Measurements from ENCODE around the gene NDST1. TPM values are rescaled to one million over a fixed set of nuclear protein-coding genes. Genes with fewer than 3 reads are reported as not detected.

The NDST1 gene
- total RNA-seq, 2 donors from 2014 or later = 4.0 to 7.8 TPM

- Mint-ChIP-seq H3K9me3 (no peaks in the 10 kb centered on the region), H3K27me3 (no peaks in the 10 kb centered on the region), H3K4me3 (no peak overlapping the region), H3K36me3 (no peaks in the 10 kb centered on the region), H3K27ac (no peak overlapping the region), H3K4me1 (ENCODE audit: low read depth in 2 of 2) (peaks cover 0 to 2% of the 10 kb centered on the region in 2 donors)
- no peak for DNase-seq (ENCODE audit: low spot score)
- no peak for ATAC-seq
Observed at GRCh38 chr5:150496534-150496933, 11.4 kb upstream of the NDST1 start.

- Mint-ChIP-seq H3K4me1 (ENCODE audit: low read depth in 2 of 2) (peaks cover 0 to 2% of the 10 kb centered on the region in 2 donors), H3K4me3 (no peak overlapping the region), H3K9me3 (no peaks in the 10 kb centered on the region), H3K27me3 (no peaks in the 10 kb centered on the region), H3K27ac (no peak overlapping the region), H3K36me3 (no peaks in the 10 kb centered on the region)
- DNase-seq (ENCODE audit: low spot score) = no peak
- ATAC-seq = no peak
Observed at GRCh38 chr5:150497274-150497988, 10.5 kb upstream of the NDST1 start.

- no peaks in the 10 kb centered on the region for H3K27me3 Mint-ChIP-seq
- no peak overlapping the region for H3K27ac Mint-ChIP-seq
- no peak for DNase-seq (ENCODE audit: low spot score)
- no peaks in the 10 kb centered on the region for H3K36me3 Mint-ChIP-seq
- no peak overlapping the region for H3K4me3 Mint-ChIP-seq
- H3K4me1 Mint-ChIP-seq (ENCODE audit: low read depth in 2 of 2) = peaks cover 0 to 2% of the 10 kb centered on the region in 2 donors
- no peaks in the 10 kb centered on the region for H3K9me3 Mint-ChIP-seq
- no peak for ATAC-seq
Observed at GRCh38 chr5:150497989-150498317, 10.0 kb upstream of the NDST1 start.

GRCh38 chr5:150498501-150498900 lies 9.4 kb upstream of the NDST1 start:
- Mint-ChIP-seq H3K4me3 (no peak overlapping the region), H3K27ac (no peak overlapping the region), H3K27me3 (no peaks in the 10 kb centered on the region), H3K36me3 (no peaks in the 10 kb centered on the region), H3K4me1 (ENCODE audit: low read depth in 2 of 2) (peaks cover 0 to 2% of the 10 kb centered on the region in 2 donors), H3K9me3 (no peaks in the 10 kb centered on the region)
- no peak for ATAC-seq
- no peak for DNase-seq (ENCODE audit: low spot score)

- Mint-ChIP-seq H3K4me1 (ENCODE audit: low read depth in 2 of 2) (peaks cover 0 to 2% of the 10 kb centered on the region in 2 donors), H3K4me3 (no peak overlapping the region), H3K27ac (no peak overlapping the region), H3K36me3 (no peaks in the 10 kb centered on the region), H3K27me3 (no peaks in the 10 kb centered on the region), H3K9me3 (no peaks in the 10 kb centered on the region)
- ATAC-seq = no peak
- no peak for DNase-seq (ENCODE audit: low spot score)
Observed at GRCh38 chr5:150498971-150499370, 9.0 kb upstream of the NDST1 start.

- Mint-ChIP-seq H3K27ac (no peak overlapping the region), H3K4me3 (no peak overlapping the region), H3K36me3 (no peaks in the 10 kb centered on the region), H3K9me3 (no peaks in the 10 kb centered on the region), H3K4me1 (ENCODE audit: low read depth in 2 of 2) (peaks cover 0 to 2% of the 10 kb centered on the region in 2 donors), H3K27me3 (no peaks in the 10 kb centered on the region)
- DNase-seq (ENCODE audit: low spot score) (no peak), ATAC-seq (no peak)
Observed at GRCh38 chr5:150499437-150499956, 8.4 kb upstream of the NDST1 start.

- DNase-seq (ENCODE audit: low spot score) = no peak
- Mint-ChIP-seq H3K9me3 (no peaks in the 10 kb centered on the region), H3K27ac (no peak overlapping the region), H3K27me3 (no peaks in the 10 kb centered on the region), H3K4me1 (ENCODE audit: low read depth in 2 of 2) (peaks cover 0 to 2% of the 10 kb centered on the region in 2 donors), H3K36me3 (no peaks in the 10 kb centered on the region), H3K4me3 (no peak overlapping the region)
- ATAC-seq = no peak
Observed at GRCh38 chr5:150500328-150500841, 7.5 kb upstream of the NDST1 start.

- Mint-ChIP-seq H3K4me1 (ENCODE audit: low read depth in 2 of 2) (peaks cover 0 to 2% of the 10 kb centered on the region in 2 donors), H3K27ac (no peak overlapping the region), H3K9me3 (no peaks in the 10 kb centered on the region), H3K27me3 (no peaks in the 10 kb centered on the region), H3K36me3 (no peaks in the 10 kb centered on the region), H3K4me3 (no peak overlapping the region)
- DNase-seq (ENCODE audit: low spot score) = no peak
- no peak for ATAC-seq
Observed at GRCh38 chr5:150500905-150501304, 7.0 kb upstream of the NDST1 start.

GRCh38 chr5:150502106-150502505 lies 5.8 kb upstream of the NDST1 start:
- H3K4me1 Mint-ChIP-seq (ENCODE audit: low read depth in 2 of 2) = peaks cover 0 to 2% of the 10 kb centered on the region in 2 donors
- no peak overlapping the region for H3K27ac Mint-ChIP-seq
- H3K4me3 Mint-ChIP-seq = no peak overlapping the region
- DNase-seq (ENCODE audit: low spot score) (no peak), ATAC-seq (no peak)
- no peaks in the 10 kb centered on the region for H3K9me3 Mint-ChIP-seq
- no peaks in the 10 kb centered on the region for H3K27me3 Mint-ChIP-seq
- no peaks in the 10 kb centered on the region for H3K36me3 Mint-ChIP-seq

GRCh38 chr5:150502847-150503246 lies 5.1 kb upstream of the NDST1 start:
- H3K36me3 Mint-ChIP-seq = no peaks in the 10 kb centered on the region
- no peak overlapping the region for H3K4me3 Mint-ChIP-seq
- H3K9me3 Mint-ChIP-seq = no peaks in the 10 kb centered on the region
- no peaks in the 10 kb centered on the region for H3K27me3 Mint-ChIP-seq
- no peak overlapping the region for H3K27ac Mint-ChIP-seq
- ATAC-seq = no peak
- H3K4me1 Mint-ChIP-seq (ENCODE audit: low read depth in 2 of 2) = peaks cover 0 to 2% of the 10 kb centered on the region in 2 donors
- DNase-seq (ENCODE audit: low spot score) = no peak

- DNase-seq (ENCODE audit: low spot score) (no peak), ATAC-seq (no peak)
- peaks cover 0 to 2% of the 10 kb centered on the region in 2 donors for H3K4me1 Mint-ChIP-seq (ENCODE audit: low read depth in 2 of 2)
- no peak overlapping the region for H3K27ac Mint-ChIP-seq
- H3K4me3 Mint-ChIP-seq = no peak overlapping the region
- no peaks in the 10 kb centered on the region for H3K27me3 Mint-ChIP-seq
- no peaks in the 10 kb centered on the region for H3K36me3 Mint-ChIP-seq
- no peaks in the 10 kb centered on the region for H3K9me3 Mint-ChIP-seq
Observed at GRCh38 chr5:150503386-150503785, 4.5 kb upstream of the NDST1 start.

GRCh38 chr5:150503977-150504620 lies 3.8 kb upstream of the NDST1 start:
- Mint-ChIP-seq H3K36me3 (no peaks in the 10 kb centered on the region), H3K27me3 (no peaks in the 10 kb centered on the region), H3K9me3 (no peaks in the 10 kb centered on the region), H3K4me1 (ENCODE audit: low read depth in 2 of 2) (peaks cover 0 to 2% of the 10 kb centered on the region in 2 donors), H3K4me3 (no peak overlapping the region), H3K27ac (no peak overlapping the region)
- DNase-seq (ENCODE audit: low spot score) (no peak), ATAC-seq (no peak)

- H3K27ac Mint-ChIP-seq = no peak overlapping the region
- H3K4me1 Mint-ChIP-seq (ENCODE audit: low read depth in 2 of 2) = no peaks in the 10 kb centered on the region
- no peak for DNase-seq (ENCODE audit: low spot score)
- ATAC-seq = no peak
- no peak overlapping the region for H3K4me3 Mint-ChIP-seq
- H3K36me3 Mint-ChIP-seq = no peaks in the 10 kb centered on the region
- no peaks in the 10 kb centered on the region for H3K9me3 Mint-ChIP-seq
- H3K27me3 Mint-ChIP-seq = no peaks in the 10 kb centered on the region
Observed at GRCh38 chr5:150505041-150505511, 2.9 kb upstream of the NDST1 start.

GRCh38 chr5:150505816-150506215 lies 2.1 kb upstream of the NDST1 start:
- no peak overlapping the region for H3K4me3 Mint-ChIP-seq
- H3K27ac Mint-ChIP-seq = no peak overlapping the region
- H3K36me3 Mint-ChIP-seq = no peaks in the 10 kb centered on the region
- DNase-seq (ENCODE audit: low spot score) = no peak
- no peaks in the 10 kb centered on the region for H3K9me3 Mint-ChIP-seq
- no peaks in the 10 kb centered on the region for H3K27me3 Mint-ChIP-seq
- no peak for ATAC-seq
- no peaks in the 10 kb centered on the region for H3K4me1 Mint-ChIP-seq (ENCODE audit: low read depth in 2 of 2)

All from natural killer cell treated with Interleukin-12 subunit alpha and Interleukin-12 subunit beta and Interleukin-15 and Interleukin-18, amount 100 ng/mL, for 72 hours (primary cell).